ENCODE results near the gene FRMPD4. TPM values are rescaled to one million over a fixed set of nuclear protein-coding genes. Genes with fewer than 3 reads are reported as not detected.

Gene FRMPD4
- total RNA-seq, 1 donor from 2014 or later, result 0.29 TPM

GRCh38 chrX:12269484-12269883, 131.2 kb downstream of the FRMPD4 start:
- Histone ChIP-seq H3K27me3 (no peaks in the 10 kb centered on the region), H3K9me3 (no peaks in the 10 kb centered on the region), H3K4me1 (no peaks in the 10 kb centered on the region), H3K36me3 (no peaks in the 10 kb centered on the region), H3K4me3 (no peak overlapping the region), H3K27ac (no peak overlapping the region)
- intact Hi-C loops (cut with DNase I), result no loop called here
- ATAC-seq (no peak), DNase-seq (no peak)
- TF ChIP-seq CTCF (IDR thresholded peaks at IDR 0.05), result no peak

- Histone ChIP-seq H3K4me1 (no peaks in the 10 kb centered on the region), H3K4me3 (no peak overlapping the region), H3K9me3 (no peaks in the 10 kb centered on the region), H3K27ac (no peak overlapping the region), H3K27me3 (no peaks in the 10 kb centered on the region), H3K36me3 (no peaks in the 10 kb centered on the region)
- no peak for ATAC-seq
- DNase-seq, result no peak
- TF ChIP-seq CTCF (IDR thresholded peaks at IDR 0.05), result no peak
- intact Hi-C loops (cut with DNase I), result no loop called here
These were observed 139.9 kb downstream of the FRMPD4 start for GRCh38 chrX:12278151-12278550.

GRCh38 chrX:12282991-12283390, 144.7 kb downstream of the FRMPD4 start:
- H3K9me3 ChIP-seq, result no peaks in the 10 kb centered on the region
- intact Hi-C loops (cut with DNase I), result no loop called here
- no peaks in the 10 kb centered on the region for H3K4me1 ChIP-seq
- H3K27ac ChIP-seq, result no peak overlapping the region
- DNase-seq, result no peak
- no peak for ATAC-seq
- no peaks in the 10 kb centered on the region for H3K27me3 ChIP-seq
- TF ChIP-seq CTCF (IDR thresholded peaks at IDR 0.05), result no peak
- H3K36me3 ChIP-seq, result no peaks in the 10 kb centered on the region
- H3K4me3 ChIP-seq, result no peak overlapping the region

GRCh38 chrX:12292996-12293765, 154.9 kb downstream of the FRMPD4 start:
- H3K9me3 ChIP-seq, result no peaks in the 10 kb centered on the region
- DNase-seq, result no peak
- intact Hi-C loops (cut with DNase I), result no loop called here
- TF ChIP-seq CTCF (IDR thresholded peaks at IDR 0.05), result no peak
- no peak for ATAC-seq
- no peaks in the 10 kb centered on the region for H3K36me3 ChIP-seq
- no peaks in the 10 kb centered on the region for H3K27me3 ChIP-seq
- no peak overlapping the region for H3K4me3 ChIP-seq
- no peak overlapping the region for H3K27ac ChIP-seq
- H3K4me1 ChIP-seq, result no peaks in the 10 kb centered on the region

GRCh38 chrX:12297353-12297752, 159.1 kb downstream of the FRMPD4 start:
- no peaks in the 10 kb centered on the region for H3K27me3 ChIP-seq
- ATAC-seq (no peak), DNase-seq (no peak)
- no peaks in the 10 kb centered on the region for H3K4me1 ChIP-seq
- H3K4me3 ChIP-seq, result no peak overlapping the region
- no peaks in the 10 kb centered on the region for H3K9me3 ChIP-seq
- no peaks in the 10 kb centered on the region for H3K36me3 ChIP-seq
- intact Hi-C loops (cut with DNase I), result no loop called here
- no peak for TF ChIP-seq CTCF (IDR thresholded peaks at IDR 0.05)
- no peak overlapping the region for H3K27ac ChIP-seq

GRCh38 chrX:12301288-12301687, 163.0 kb downstream of the FRMPD4 start:
- DNase-seq (no peak), ATAC-seq (no peak)
- Histone ChIP-seq H3K36me3 (no peaks in the 10 kb centered on the region), H3K4me3 (no peak overlapping the region), H3K27ac (no peak overlapping the region), H3K4me1 (no peaks in the 10 kb centered on the region), H3K27me3 (no peaks in the 10 kb centered on the region), H3K9me3 (no peaks in the 10 kb centered on the region)
- TF ChIP-seq CTCF (IDR thresholded peaks at IDR 0.05), result no peak
- intact Hi-C loops (cut with DNase I), result no loop called here

Measured in upper lobe of right lung (tissue), 1 donor.